ENCODE measurements around the gene MDH2.
"Not testable (repeated sequence)": the region's sequence is repeated elsewhere in the genome, so short reads cannot be mapped to it uniquely, and the experiment has no call there.

MDH2 gene

GRCh38 chr7:76114742-76115141 lies 66.8 kb downstream of the MDH2 start:
- not testable (repeated sequence) for DNase-seq (ENCODE audit: low read depth in 2 of 2)
